Heart left ventricle (tissue), 16 donors: Measurements from ENCODE around the gene KRTAP10-10. TPM values are rescaled to one million over a fixed set of nuclear protein-coding genes. Genes with fewer than 3 reads are reported as not detected.

Experiments used
- ATAC-seq, 4 donors: fragments of 200-7000 bp; cut with Tn5 transposase; one replicate each; pipeline ENCODE4 v1.9.1; 2020 to 2022; ENCODE audit warnings: moderate library complexity in 4 of 4, mild to moderate bottlenecking in 3 of 4, moderate number of reproducible peaks in 1 of 4
- DNase-seq, 5 donors: peaks; one replicate each; pipeline ENCODE4 v3.0.0-alpha.2; 2020
- H3K27ac ChIP-seq, 12 donors: fragments of 200-600 bp; sonication (generic) in 4 of 12; one replicate each; pipeline versions ENCODE4 v1.5.0 to v1.8.0; 2016 to 2022; ENCODE audit warnings: mild to moderate bottlenecking in 2 of 12
- H3K27me3 ChIP-seq, 9 donors: fragments of 200-600 bp; sonication (generic) in 2 of 9; one replicate each; pipeline versions ENCODE4 v1.5.1 to v1.8.0; 2016 to 2022; ENCODE audit warnings: mild to moderate bottlenecking in 3 of 9
- H3K36me3 ChIP-seq, 9 donors: fragments of 200-600 bp; sonication (generic) in 2 of 9; one replicate each; pipeline versions ENCODE4 v1.5.0 to v1.8.0; 2018 to 2022; ENCODE audit warnings: mild to moderate bottlenecking in 2 of 9
- H3K4me1 ChIP-seq, 12 donors: fragments of 200-600 bp; sonication (generic) in 4 of 12; one replicate each; pipeline versions ENCODE4 v1.5.0 to v1.8.0; 2016 to 2022; ENCODE audit warnings: mild to moderate bottlenecking in 3 of 12
- H3K4me3 ChIP-seq, 12 donors: fragments of 200-600 bp; sonication (generic) in 4 of 12; one replicate each; pipeline versions ENCODE4 v1.5.0 to v1.8.0; 2017 to 2022; ENCODE audit warnings: mild to moderate bottlenecking in 9 of 12, moderate library complexity in 4 of 12
- H3K9me3 ChIP-seq, 12 donors: fragments of 200-600 bp; sonication (generic) in 4 of 12; one replicate each; pipeline versions ENCODE4 v1.5.0 to v1.8.0; 2016 to 2022; ENCODE audit warnings: mild to moderate bottlenecking in 1 of 12
- POLR2A ChIP-seq, 2 donors: fragments of 450-650 bp; IDR thresholded peaks; one replicate each; pipeline ENCODE4 v1.6.1; 2017; ENCODE audit warnings: antibody characterized with exemption in 2 of 2, mild to moderate bottlenecking in 2 of 2, moderate library complexity in 2 of 2
- WGBS, 4 donors: extraction: QIAGEN DNeasy Blood & Tissue Kit in 2 of 4; methylation state at CpG; one replicate each; pipeline versions ENCODE4 v1.1.5 to v1.1.7; 2013 to 2018; 5-methylcytosine and 5-hydroxymethylcytosine counted together
- intact Hi-C, 10 donors: fragments of 100-400 bp; cut with DNase I; formaldehyde crosslinking; loops; one replicate each; pipeline versions ENCODE4 v1.11.1 to v1.14.2; 2022
- long read RNA-seq, 3 donors: library from polyadenylated mRNA; unstranded; transcript quantifications; one replicate each; pipeline ENCODE4 v2.0.0, GENCODE V29; 2020 to 2021
- polyA plus RNA-seq, 2 donors: library from polyadenylated mRNA; stranded (reverse); fragments of 200-250 nt; gene quantifications; one replicate each; pipeline ENCODE4 v1.2.3, GENCODE V29; 2013
- total RNA-seq, 9 donors: library from RNA; depleted of rRNA in 2 of 9; stranded (reverse); fragments of >200 nt in 2 of 9; fragmentation: NEBNext Ultra II Directional in 3 of 9; extraction: Animal tissue kit (Norgen Biotek cat#: 25700) in 3 of 9; gene quantifications; one replicate each; pipeline versions ENCODE4 v1.1.0 to v1.2.4, GENCODE V29; 2016 to 2023
- TF ChIP-seq, protein P1 (sequence below), 12 donors: fragments of 200-600 bp; sonication (generic) in 4 of 12; IDR thresholded peaks; one replicate each; pipeline versions ENCODE4 v1.5.0 to v1.8.0; 2018 to 2022; ENCODE audit warnings: antibody characterized with exemption in 12 of 12, mild to moderate bottlenecking in 5 of 12
- donor health status: ischemic (EF 13 %, LVEDD 7.1; RV severe dilation, severe dysfunction).
- donor health status: healthy with polysubstance abuse.
- donor health status: DM: no; HTN: yes; CAD: no.
- donor health status: DM: no; HTN: no; CAD: no.
- donor health status: ischemic (EF 25% LVEDD 6.9; RV normal size, moderate dysfunction).
- donor health status: ischemic (EF 25% LVEDD 5.7; RV mildly dilated, moderate dysfunction).
- donor health status: healthy.
- donor health status: DM: yes; HTN: yes; CAD: no.
- donor health status: ischemic (EF 35%, LVEDD 5.7; RV mildly dilated, moderate dysfunction).
- donor health status: nonischemic (EF 11% LVEDD 7.7; RV severe dilation, severe dysfunction).
- donor health status: DM: yes; HTN: yes; CAD: no.
- donor health status: PGD.
- donor health status: ischemic (EF 29% LVEDD 5.4; RV normal size, mild dysfunction).
- donor health status: nonischemic (EF 23%, LVEDD 6.1; RV moderate dilation, normal function).

The KRTAP10-10 gene, protein sequence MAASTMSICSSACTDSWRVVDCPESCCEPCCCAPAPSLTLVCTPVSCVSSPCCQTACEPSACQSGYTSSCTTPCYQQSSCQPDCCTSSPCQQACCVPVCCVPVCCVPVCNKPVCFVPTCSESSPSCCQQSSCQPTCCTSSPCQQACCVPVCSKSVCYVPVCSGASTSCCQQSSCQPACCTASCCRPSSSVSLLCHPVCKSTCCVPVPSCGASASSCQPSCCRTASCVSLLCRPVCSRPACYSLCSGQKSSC
- total RNA-seq, result not detected
- polyA plus RNA-seq, result not detected
- long read RNA-seq, donor 1, result 0 reads
- long read RNA-seq, donor 2, result 0 reads
- long read RNA-seq, donor 3, result 0 reads

- ATAC-seq (peak in 2 of 4 donors; percentile 26 to 29), DNase-seq (no peak)
- H3K9me3 ChIP-seq, result peaks cover 0 to 24% (median 6%) of the 10 kb centered on the region in 12 donors
- no peak within 1 kb of the TSS for H3K27ac ChIP-seq
- intact Hi-C loops, result no loop called here
- H3K4me1 ChIP-seq, result no peaks in the 10 kb centered on the region
- H3K36me3 ChIP-seq, result no peaks in the 10 kb centered on the region
- TF ChIP-seq, protein P1, sequence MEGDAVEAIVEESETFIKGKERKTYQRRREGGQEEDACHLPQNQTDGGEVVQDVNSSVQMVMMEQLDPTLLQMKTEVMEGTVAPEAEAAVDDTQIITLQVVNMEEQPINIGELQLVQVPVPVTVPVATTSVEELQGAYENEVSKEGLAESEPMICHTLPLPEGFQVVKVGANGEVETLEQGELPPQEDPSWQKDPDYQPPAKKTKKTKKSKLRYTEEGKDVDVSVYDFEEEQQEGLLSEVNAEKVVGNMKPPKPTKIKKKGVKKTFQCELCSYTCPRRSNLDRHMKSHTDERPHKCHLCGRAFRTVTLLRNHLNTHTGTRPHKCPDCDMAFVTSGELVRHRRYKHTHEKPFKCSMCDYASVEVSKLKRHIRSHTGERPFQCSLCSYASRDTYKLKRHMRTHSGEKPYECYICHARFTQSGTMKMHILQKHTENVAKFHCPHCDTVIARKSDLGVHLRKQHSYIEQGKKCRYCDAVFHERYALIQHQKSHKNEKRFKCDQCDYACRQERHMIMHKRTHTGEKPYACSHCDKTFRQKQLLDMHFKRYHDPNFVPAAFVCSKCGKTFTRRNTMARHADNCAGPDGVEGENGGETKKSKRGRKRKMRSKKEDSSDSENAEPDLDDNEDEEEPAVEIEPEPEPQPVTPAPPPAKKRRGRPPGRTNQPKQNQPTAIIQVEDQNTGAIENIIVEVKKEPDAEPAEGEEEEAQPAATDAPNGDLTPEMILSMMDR (IDR thresholded peaks at IDR 0.05), result no peak
- no peak for TF ChIP-seq POLR2A (IDR thresholded peaks at IDR 0.05)
- no peak within 1 kb of the TSS for H3K4me3 ChIP-seq
- peaks cover 0 to 21% (median 0%) of the 10 kb centered on the region in 9 donors for H3K27me3 ChIP-seq
- WGBS, 4 donors, result 44 to 58% (median 53%) methylated on average over 13 to 21 of the region's 21 CpGs
These were observed at the start of gene KRTAP10-10 for GRCh38 chr21:44637018-44637850. Gene KRTAP10-10, plus strand, starts transcription at chr21:44637356. Its CDS starts 62 bp downstream, at chr21:44637418.

GRCh38 chr21:44589094-44589493 is 48.1 kb upstream of the KRTAP10-10 start:
- H3K36me3 ChIP-seq, result no peaks in the 10 kb centered on the region
- H3K4me3 ChIP-seq, result no peak overlapping the region
- ATAC-seq, result no peak
- H3K27me3 ChIP-seq, result peaks cover 0 to 30% (median 0%) of the 10 kb centered on the region in 9 donors
- 85 to 100% (median 93%) methylated on average over 2 of the region's 2 CpGs for WGBS, 4 donors
- H3K9me3 ChIP-seq, result peaks cover 0 to 3% (median 0%) of the 10 kb centered on the region in 12 donors
- intact Hi-C loops, result no loop called here
- DNase-seq, result no peak
- H3K4me1 ChIP-seq, result peaks cover 0 to 9% (median 0%) of the 10 kb centered on the region in 12 donors
- TF ChIP-seq POLR2A (IDR thresholded peaks at IDR 0.05), result no peak
- TF ChIP-seq, protein P1 (IDR thresholded peaks at IDR 0.05), result no peak
- no peak overlapping the region for H3K27ac ChIP-seq

GRCh38 chr21:44589586-44590305 is 47.4 kb upstream of the KRTAP10-10 start:
- no peak for TF ChIP-seq POLR2A (IDR thresholded peaks at IDR 0.05)
- TF ChIP-seq, protein P1 (IDR thresholded peaks at IDR 0.05), result no peak
- no peak overlapping the region for H3K27ac ChIP-seq
- peaks cover 0 to 3% (median 0%) of the 10 kb centered on the region in 12 donors for H3K9me3 ChIP-seq
- DNase-seq, result no peak
- H3K27me3 ChIP-seq, result peaks cover 0 to 30% (median 0%) of the 10 kb centered on the region in 9 donors
- no peaks in the 10 kb centered on the region for H3K36me3 ChIP-seq
- WGBS, 4 donors, result 70 to 81% (median 77%) methylated on average over 20 to 24 of the region's 24 CpGs
- intact Hi-C loops, result no loop called here
- no peak overlapping the region for H3K4me3 ChIP-seq
- ATAC-seq, result peak in 1 of 4 donors; percentile 29
- H3K4me1 ChIP-seq, result peaks cover 0 to 9% (median 0%) of the 10 kb centered on the region in 12 donors
